ENCODE data around the gene DEGS2.

DNA sequence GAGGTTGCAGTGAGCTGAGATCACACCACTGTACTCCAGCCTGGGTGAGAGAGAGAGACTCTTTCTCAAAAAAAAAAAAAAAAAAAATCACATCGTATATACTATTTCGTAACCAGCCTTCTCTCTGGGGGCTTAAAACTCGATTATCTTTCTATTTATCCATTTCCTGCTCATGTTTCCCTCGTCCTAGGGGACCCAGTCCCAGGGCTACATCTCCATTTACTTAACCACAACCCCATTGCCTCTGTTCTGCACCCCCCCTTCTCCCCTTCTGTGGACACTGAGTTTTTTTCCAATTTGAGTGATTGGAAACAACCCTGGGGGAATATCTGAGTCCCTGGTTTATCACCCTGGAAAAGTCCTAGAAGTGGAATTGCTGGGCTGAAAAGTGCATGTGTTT, 43.3 kb upstream of the DEGS2 start:
- TF ChIP-seq, protein P1, sequence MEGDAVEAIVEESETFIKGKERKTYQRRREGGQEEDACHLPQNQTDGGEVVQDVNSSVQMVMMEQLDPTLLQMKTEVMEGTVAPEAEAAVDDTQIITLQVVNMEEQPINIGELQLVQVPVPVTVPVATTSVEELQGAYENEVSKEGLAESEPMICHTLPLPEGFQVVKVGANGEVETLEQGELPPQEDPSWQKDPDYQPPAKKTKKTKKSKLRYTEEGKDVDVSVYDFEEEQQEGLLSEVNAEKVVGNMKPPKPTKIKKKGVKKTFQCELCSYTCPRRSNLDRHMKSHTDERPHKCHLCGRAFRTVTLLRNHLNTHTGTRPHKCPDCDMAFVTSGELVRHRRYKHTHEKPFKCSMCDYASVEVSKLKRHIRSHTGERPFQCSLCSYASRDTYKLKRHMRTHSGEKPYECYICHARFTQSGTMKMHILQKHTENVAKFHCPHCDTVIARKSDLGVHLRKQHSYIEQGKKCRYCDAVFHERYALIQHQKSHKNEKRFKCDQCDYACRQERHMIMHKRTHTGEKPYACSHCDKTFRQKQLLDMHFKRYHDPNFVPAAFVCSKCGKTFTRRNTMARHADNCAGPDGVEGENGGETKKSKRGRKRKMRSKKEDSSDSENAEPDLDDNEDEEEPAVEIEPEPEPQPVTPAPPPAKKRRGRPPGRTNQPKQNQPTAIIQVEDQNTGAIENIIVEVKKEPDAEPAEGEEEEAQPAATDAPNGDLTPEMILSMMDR (IDR thresholded peaks at IDR 0.05): no peak
- no peak for TF ChIP-seq POLR2AphosphoS5 (IDR thresholded peaks at IDR 0.05)
